HG03196 (cell line): ENCODE results near the gene CFAP69.

Experiments used
- ATAC-seq: cut with Tn5 transposase; IDR thresholded peaks from one replicate; pipeline ENCODE4 v1.9.1; 2021; ENCODE audit not compliant: unreplicated experiment

CFAP69 gene

GRCh38 chr7:90267263-90267858 is 22.4 kb downstream of the CFAP69 start:
- ATAC-seq, result no peak

DNA sequence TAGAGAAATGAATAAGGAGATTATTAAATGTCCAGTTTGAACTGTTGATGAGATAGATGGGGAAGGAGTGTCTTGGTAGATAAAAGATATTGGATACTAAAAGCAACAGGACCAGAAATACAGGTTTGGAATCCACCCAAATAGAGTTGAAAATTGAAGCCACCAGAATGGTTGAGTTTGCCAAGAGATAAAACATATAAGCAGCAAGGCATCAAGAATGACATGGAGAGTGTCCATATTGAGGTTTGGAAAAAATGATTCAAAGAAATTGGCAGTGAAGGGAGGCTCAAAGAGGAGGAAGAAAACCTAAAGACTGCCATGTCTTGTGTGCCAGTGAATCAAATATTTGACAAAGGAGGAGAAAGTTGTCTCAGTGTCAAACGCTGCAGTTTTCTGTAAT is 24.2 kb downstream of the CFAP69 start:
- ATAC-seq, result no peak

- no peak for ATAC-seq
Measured at GRCh38 chr7:90270431-90271178, 25.6 kb downstream of the CFAP69 start.

DNA sequence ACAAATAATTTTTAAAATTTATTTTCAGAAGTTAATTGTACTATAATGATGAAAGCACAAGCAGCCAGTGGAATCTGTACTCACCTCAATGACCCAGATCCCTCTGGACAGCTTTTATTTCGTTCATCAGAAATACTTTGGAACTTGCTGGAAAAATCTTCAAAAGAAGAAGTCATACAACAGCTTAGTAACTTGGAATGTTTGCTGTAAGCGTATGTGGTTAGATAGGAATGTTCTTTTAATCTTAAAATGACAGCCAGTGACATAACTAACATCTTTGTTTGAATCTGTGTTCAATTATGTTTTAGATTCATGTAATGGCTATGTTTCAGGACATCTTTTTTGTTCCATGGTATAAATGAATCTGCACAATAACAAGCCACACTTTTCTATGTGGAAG is 26.8 kb downstream of the CFAP69 start:
- no peak for ATAC-seq

DNA sequence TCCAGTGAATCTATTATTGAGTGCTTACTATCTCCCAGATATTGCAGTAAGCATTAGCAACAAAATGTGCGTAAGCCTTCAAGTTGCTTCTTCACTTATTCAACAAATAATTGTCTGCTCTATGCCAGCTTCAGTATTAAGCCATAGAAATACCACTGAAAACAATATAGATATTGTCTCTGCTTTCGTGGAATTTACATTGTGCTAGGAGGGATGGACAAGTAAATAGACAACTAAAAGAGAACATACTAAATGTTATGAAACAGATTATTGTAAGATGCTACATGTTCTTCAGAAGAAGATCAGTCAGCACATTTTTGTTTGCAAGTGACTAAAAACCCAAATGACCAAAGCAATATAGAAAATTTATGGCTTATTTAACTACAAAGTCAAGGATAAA is 27.3 kb downstream of the CFAP69 start:
- no peak for ATAC-seq

DNA sequence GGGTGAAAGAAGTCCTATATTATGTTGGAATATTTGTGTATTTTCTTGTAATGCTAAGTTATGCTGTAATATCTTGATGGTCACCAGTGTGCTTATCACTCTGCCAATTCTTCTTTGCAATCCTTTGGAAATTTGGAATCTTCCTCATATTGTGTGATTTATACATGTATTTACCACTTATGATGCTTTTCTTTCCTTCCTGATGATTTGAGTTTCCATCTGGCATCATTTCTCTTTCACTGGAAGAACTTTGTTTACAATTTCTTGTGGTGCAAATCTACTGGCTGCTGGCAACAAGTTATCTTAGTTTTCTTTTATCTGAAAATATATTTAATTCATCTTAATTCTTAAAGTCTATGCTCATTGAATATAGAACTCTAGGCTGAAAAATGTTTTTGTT is 29.2 kb downstream of the CFAP69 start:
- no peak for ATAC-seq

- no peak for ATAC-seq
Measured at GRCh38 chr7:90276033-90276728, 31.2 kb downstream of the CFAP69 start.

DNA sequence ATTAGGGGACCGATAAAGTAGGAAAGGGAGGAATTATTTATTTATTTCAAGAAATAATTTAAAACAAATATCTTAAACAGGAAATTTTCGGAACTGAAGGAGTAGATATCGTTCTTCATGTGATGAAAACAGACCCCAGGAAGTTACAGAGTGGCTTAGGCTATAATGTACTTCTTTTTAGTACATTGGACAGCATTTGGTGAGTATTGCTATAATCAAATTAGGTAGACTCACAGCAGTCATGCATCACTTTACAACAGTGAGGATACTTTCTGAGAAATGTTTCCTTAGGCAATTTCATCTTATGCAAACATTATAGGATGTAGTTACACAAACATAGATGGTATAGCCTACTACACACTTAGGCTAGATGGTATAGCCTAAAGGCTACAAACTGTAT is 43.2 kb downstream of the CFAP69 start:
- ATAC-seq, result no peak

- ATAC-seq, result no peak
Measured at GRCh38 chr7:90290244-90291113, 45.5 kb downstream of the CFAP69 start.

- peak; percentile 72 for ATAC-seq
Measured at GRCh38 chr7:90298145-90299038, 53.4 kb downstream of the CFAP69 start.

DNA sequence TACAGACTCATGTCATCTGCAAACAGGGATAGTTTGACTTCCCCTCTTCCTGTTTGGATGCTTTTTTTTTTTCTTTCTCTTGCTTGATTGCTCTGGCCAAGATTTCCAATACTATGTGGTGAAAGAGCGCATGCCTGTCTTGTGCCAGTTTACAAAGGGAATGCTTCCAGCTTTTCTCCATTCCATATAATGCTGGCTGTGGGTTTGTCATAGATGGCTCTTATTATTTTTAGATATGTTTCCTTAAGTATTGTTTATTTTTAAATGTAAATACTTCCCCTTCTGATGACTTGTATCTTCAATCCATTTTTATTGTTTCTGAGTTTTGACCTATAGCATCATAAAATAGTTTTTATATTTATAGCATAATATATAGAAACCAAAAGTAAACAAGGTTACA is 58.3 kb downstream of the CFAP69 start:
- no peak for ATAC-seq

- no peak for ATAC-seq
Measured at GRCh38 chr7:90309872-90310271, 64.9 kb downstream of the CFAP69 start.

DNA sequence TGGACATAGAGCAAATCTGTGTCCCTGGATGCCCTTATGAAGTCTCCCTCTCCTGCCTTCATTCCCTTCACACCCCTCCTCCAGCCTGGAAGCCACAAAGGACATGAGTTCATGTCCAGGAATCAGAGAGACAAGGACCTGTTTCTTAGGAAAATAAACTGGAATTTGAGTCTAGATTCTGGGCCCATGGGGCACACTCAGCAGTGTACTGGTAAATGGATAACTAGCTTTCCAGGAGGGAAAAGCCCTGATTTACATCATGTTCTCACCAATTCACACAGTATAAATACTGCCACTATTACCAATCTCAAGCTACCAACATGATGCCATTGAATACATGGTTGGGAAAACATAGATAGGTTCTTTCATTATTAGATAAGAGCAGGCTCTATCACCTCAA is 66.2 kb downstream of the CFAP69 start:
- ATAC-seq, result no peak

- no peak for ATAC-seq
Measured at GRCh38 chr7:90312745-90313144, 67.8 kb downstream of the CFAP69 start.

DNA sequence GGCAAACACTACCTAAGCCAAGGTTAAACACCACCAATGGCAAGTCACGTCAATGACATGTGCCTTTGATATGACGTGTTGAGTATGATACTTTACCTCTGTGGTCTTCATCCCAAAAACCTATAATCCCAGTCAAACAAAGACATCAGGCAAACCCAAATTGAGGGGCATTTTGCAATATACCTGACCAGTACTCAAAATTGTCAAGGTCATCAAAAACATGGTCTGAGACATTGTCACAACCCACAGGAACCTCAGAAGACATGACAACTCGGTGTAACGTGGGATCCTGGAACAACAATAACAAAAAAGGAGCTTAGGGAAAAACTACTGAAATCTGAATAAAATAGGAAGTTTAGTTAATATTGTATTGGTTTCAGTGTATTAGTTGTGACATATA is 68.9 kb downstream of the CFAP69 start:
- no peak for ATAC-seq

- ATAC-seq, result no peak
Measured at GRCh38 chr7:90320014-90320413, 75.0 kb downstream of the CFAP69 start.

GRCh38 chr7:90320418-90320800 is 75.4 kb downstream of the CFAP69 start:
- no peak for ATAC-seq

DNA sequence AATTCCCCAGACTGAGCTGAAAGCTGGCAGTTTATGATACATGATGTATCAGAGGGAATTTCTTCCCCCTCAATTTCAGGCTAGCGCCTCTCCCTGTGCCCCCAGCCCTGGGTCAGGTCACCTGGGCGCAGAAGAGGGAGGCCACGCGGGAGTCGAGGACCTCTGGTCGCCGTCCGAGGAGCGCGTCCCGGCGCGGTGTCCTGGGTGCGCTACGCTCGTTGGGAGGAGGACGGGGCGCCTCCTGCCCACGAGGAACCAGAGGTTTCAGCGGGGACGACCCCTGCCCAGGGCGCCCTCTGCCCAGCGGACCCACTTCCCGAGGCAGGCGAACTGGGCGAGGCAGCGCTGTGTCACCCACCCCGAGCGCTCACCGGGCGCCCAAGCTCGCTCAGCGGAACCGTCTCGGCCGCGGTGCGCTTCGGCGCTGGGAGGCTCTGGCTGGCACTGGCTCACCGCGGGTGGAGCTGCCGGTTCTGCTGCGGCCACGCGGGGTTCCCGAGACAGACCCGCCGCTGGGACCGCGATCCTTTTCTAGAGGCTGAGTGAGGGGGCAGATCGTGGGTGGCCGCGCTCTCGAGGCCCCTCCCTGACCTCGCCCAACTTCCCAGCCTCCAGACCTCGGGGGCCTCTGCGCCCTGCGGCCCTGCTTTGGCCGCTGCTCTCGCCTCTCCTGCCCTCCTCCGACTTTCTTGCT is 76.0 kb downstream of the CFAP69 start, which contains the start of gene FAM237B:
FAM237B (minus strand) TSS at position 504 of the 694 bp plus-strand sequence. CDS start 1,556 bp downstream, outside the sequence.
- ATAC-seq, result no peak

- ATAC-seq, result no peak
Measured at GRCh38 chr7:90322837-90323236, 77.9 kb downstream of the CFAP69 start.

- ATAC-seq, result no peak
Measured at GRCh38 chr7:90326500-90326899, 81.5 kb downstream of the CFAP69 start.
